HEK293 (cell line): ENCODE data around the gene GRK5.

Experiments
- CTCF ChIP-seq: fragments of 450-650 bp; formaldehyde crosslinking; IDR thresholded peaks from 2 replicates; pipeline ENCODE4 v1.5.1; 2016; ENCODE audit warnings: missing biosample characterization, missing genetic modification characterization
- REST ChIP-seq: fragments of 450-650 bp; formaldehyde crosslinking; IDR thresholded peaks from 2 replicates; pipeline ENCODE4 v1.5.1; 2016; ENCODE audit warnings: missing biosample characterization, missing genetic modification characterization

GRCh38 chr10:119478111-119478802 lies 270.9 kb downstream of the GRK5 start:
- TF ChIP-seq REST (tag by site-specific recombination) (no peak), CTCF (tag by site-specific recombination) (no peak)
